ENCODE measurements around the gene ZKSCAN8.

ZKSCAN8 gene

DNA sequence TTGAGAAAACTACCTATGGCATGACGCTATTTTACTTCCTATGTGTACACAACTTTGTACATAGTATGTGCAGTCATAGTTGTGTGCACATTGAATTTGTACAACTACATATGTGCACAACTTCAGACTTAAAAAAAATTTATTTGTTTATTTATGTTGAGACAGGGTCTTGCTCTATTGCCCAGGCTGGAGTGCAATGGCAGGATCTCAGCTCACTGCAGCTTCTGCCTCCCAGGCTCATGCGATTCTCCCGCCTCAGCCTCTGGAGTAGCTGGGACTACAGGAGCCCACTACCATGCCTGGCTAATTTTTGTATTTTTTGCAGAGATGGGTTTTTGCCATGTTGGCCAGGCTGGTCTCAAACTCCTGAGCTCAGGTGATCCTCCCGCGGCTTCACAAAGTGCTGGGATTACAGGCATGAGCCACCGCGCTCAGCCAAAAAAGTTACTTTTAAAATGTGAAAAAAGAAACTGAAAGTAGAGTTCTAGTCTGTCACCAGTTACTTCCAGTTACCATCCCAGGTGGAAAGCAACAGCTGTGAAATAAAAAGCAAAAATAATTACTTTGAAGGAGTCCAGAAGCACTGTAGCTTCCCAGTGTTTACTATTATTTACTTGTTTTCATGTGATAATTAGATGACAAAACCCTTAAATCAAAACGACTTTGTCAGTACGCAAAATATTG lies 1.7 kb upstream of the ZKSCAN8 start:
- no peak for DNase-seq (ENCODE audit: low read depth)

DNA sequence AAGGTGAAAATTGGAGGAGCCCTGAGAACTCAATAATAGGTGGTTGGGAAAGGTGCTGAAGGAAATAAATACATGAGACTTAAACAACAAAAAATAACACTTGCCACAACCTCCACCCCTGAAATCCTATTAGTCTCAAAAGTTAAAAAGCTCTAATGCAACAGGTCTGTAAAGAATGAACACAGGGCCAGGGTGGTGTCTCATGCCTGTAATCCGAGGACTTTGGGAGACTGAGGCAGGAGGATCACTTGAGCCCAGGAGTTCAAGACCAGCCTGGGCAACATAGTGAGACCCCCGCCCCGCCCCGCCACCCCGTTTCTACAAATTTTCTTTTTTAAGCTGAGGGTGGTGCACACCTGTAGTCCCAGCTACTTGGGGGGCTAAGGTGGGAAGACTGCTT lies 1.1 kb upstream of the ZKSCAN8 start:
- no peak for DNase-seq (ENCODE audit: low read depth)

DNA sequence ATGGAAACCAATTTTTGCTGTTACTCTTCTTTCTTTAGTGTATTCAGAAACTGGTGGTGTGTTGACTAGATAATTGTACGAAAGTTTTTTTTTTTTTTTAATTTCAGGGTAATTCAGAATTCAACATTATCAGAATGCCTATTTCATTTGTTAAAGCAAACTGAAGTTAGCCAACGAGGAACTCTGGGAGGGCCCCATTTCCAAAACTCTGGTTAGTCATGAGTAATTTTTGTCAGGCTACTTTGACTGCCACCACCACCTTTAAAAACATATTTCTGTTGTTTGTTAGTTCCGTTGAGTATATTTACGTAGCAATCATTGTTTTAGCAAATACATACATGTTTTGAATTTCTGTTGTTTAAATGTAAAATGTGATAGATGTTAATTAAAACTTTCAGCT lies 763 bp downstream of the ZKSCAN8 start:
- DNase-seq (ENCODE audit: low read depth) = no peak

DNA sequence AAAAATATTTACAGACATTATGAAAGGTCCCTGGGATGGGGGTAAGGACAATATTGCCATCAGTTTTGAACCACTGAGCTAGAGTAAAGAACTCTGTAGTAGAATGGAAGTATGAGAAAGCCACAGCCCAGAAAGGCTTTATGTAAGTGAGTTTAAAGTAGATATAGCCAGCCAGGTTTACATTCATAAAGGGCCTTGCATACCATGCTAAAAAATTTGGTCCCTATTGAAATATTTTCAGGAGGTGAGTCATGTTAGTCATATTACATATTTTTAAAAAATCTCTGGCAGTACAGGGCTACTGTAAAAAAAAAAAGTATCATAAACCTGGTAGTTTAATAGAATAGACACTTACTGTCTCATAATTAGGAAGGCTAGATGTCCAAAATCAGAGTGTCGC lies 3.5 kb downstream of the ZKSCAN8 start:
- no peak for DNase-seq (ENCODE audit: low read depth)

DNA sequence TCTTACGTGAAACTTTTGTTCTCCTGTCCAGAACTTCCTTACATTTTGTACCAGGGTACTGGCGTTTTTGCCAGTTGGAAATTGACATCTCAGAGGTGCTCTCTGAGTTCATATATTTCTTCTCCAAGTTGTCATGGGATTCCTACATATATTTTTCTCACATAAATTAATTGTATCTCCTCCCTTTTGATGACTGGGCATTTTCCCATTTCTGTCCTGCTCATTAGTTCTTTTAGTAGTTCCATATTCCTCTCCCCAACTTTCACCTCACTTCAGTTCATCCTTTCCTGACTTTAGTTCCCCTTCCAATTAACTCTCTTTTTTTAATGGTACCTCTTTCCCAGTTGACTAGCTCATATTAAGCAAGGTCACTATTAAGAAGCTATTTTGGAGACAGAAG lies 10.8 kb downstream of the ZKSCAN8 start:
- no peak for DNase-seq (ENCODE audit: low read depth)

DNA sequence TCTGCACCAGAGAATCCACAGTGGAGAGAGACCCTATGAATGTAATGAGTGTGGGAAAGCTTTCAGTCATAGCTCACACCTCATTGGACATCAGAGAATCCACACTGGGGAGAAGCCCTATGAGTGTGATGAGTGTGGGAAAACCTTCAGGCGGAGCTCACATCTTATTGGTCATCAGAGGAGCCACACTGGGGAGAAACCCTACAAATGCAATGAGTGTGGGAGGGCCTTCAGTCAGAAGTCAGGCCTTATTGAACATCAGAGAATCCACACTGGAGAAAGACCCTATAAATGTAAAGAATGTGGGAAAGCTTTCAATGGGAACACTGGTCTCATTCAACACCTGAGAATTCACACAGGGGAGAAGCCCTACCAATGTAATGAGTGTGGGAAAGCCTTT lies 11.9 kb downstream of the ZKSCAN8 start:
- DNase-seq (ENCODE audit: low read depth) = no peak

DNA sequence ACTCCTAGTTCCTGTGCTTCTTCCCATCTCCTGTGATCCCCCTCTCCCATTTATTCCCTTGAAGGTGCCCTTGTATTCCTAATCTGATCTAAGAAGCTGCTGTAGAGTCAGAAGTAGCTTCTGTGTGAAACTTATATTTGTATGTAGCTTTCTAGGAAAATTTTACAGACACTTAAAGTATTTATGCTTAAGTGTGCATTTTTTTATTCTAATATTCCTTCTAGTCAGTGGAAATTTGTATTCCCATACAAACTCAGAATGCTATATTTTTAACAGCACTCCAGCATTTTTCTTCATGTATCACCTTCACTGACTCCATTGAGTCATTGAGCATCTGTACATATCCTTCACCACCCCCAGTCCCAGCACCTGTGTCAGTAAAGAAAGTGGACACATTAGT lies 12.7 kb downstream of the ZKSCAN8 start:
- no peak for DNase-seq (ENCODE audit: low read depth)

DNA sequence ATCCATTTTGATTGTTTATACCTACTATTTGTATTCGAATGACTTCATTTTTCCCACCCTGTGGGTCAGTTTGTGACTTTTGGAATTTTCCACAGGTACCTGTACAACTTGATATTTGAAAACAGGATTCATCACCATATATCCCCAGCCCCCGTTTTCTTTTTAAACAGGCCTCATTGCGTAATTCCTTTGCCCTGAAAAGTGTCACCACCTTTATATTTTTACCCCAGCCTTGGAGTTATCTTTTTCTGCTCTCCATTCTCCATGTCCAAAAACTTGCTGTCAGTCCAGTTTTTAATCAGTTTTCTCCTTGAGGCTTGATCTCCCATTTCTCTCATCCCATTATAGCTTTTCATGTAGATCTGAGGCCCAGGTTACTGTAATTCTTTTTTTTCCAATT lies 16.6 kb downstream of the ZKSCAN8 start:
- no peak for DNase-seq (ENCODE audit: low read depth)

DNA sequence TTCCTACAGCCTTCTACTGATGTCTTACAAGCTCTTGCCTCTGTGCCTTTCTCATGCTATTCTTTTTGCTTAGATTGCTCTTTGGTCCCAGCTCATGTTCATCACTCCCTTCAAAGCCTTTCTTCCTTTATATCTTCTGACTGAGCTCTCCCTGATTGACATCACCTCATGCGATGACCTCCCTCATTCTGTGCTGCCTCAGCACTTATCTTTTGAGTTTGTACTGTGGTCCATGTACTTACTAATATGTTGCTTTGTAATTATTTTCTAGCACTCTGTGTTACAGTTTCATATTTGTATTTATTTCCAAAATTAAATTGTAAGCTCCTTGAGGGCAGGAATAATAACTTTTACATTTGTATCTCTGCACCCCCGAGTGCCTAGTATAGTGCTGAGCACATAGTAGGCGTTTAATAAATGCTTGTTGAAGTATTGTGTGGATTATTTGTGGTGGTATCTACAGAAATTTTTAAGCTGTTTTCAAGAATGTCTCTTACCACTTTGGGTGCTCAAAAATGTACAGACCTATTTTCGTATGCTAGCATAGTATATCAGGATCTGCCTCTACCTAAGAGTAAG lies 17.4 kb downstream of the ZKSCAN8 start:
- no peak for DNase-seq (ENCODE audit: low read depth)

DNA sequence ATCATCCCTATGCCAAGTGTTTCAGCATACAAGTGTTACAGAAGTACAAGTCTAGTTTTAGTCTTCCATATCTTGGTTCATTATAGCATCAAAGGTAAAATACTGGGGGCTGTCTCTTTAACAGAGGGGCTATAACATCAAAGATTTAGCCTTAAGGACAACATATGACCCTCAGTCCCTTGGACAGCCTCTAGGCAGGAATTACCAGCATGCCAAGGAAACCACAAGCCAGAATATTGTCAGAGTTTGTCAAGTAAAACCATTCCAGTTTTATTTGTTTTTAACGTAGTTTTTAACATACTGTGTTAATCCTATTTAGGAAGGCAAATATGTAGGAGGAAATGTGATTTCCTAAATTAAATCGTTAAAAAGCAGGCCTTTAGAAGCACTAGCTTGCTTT lies 18.6 kb downstream of the ZKSCAN8 start:
- no peak for DNase-seq (ENCODE audit: low read depth)

DNA sequence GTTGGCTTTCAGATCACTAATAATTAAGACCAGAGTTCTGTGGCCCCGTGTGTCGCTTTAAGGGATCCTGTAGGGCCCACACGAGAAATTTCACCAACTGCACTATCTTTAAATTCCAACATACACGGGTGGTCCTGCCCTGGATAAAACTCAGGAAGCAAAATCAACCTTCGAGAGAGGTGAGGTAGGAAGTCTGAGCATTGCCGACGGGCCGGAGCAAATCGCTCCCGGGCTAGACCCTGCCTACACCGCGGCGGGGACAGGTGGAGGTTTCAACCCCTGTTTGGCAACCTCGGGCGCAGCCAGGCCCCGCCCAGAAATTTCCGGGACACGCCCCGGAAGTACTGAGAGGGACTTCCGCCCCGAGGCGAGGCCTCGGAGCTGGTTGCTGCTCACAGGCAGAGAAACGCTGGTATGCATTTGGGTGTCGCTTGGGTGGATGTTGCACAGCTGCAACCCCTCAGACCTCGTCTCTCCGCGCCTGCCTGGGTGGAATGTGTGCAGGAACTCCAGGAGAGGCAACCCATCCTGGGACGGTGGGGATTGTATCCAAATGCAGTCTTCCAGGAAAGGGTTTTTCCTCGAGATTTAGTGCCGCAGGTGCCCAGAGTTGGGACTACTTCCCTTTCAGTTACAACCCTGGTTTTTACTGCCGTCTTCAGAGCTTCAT lies 19.9 kb downstream of the ZKSCAN8 start:
- peak; percentile 83 for DNase-seq (ENCODE audit: low read depth)

DNA sequence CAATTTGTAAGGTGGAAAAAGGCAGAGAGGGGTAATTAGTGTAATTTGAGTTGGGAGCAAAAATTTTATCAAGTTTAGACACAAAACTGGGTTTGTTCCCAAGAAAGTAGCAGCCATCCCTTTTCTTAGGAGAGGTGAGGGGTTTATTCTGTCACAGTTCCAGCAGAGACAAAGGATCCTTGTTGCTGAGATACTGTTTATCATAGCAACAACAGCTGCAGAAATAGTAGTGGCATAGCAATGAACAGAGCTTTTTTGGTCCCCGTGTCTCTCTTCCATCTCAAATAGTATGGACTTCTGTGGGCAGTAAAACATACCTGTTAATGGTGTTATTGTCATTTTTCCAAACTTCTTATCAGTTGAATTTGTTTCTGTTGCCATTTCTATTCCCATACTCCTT lies 23.9 kb downstream of the ZKSCAN8 start:
- no peak for DNase-seq (ENCODE audit: low read depth)

DNA sequence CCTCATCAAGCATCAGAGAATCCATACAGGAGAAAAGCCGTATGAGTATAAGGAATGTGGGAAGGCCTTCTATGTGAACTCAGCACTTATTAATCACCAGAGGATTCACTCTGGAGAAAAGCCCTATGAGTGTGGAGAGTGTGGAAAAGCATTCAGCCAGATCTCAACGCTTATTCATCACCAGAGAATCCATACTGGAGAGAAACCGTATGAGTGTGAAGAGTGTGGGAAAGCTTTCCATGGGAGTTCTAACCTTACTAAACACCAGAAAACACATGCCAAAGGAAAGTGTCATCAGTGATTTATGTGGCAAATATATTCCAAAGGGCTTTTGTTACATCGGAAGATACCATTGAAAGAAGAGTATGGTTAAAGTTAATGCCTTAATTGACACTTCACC lies 25.4 kb downstream of the ZKSCAN8 start:
- DNase-seq (ENCODE audit: low read depth) = no peak

DNA sequence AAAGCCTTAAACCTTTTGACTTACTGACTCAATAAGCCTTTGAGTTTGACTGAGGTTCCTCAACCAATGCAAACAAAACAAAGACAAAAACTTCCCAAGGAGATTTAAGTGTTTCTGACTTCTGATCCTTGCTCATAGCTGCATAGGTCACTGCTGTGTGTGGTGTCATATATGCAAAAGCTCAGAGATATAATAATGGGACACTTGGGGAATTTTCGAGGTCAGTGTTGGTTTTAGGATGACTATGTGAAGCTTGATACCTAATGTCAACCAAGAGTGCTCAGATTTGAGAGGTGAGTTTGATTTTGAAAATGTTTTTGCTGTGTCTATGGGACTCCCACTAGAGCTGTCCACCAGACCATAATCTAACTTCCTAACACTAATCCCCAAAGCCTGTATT lies 26.2 kb downstream of the ZKSCAN8 start:
- DNase-seq (ENCODE audit: low read depth) = no peak

DNA sequence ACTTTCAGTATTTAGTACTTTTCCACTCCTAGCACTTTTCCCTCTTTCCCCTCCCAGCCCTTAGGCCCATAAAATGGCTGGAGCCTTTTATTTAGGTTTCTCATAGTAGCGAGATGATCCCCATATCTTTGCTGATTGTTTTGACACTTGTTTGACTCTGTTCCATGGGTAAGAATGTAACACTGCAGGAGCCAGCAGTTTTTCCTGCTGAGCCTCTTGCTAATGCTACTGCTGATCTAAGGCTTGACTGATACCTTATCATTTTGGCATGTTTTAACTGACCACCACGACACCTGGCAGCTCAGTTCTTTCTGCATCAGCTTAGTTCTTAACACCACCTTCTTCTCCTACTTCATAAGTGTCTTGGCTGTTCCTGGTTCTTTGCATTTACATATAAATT lies 29.6 kb downstream of the ZKSCAN8 start:
- no peak for DNase-seq (ENCODE audit: low read depth)

DNA sequence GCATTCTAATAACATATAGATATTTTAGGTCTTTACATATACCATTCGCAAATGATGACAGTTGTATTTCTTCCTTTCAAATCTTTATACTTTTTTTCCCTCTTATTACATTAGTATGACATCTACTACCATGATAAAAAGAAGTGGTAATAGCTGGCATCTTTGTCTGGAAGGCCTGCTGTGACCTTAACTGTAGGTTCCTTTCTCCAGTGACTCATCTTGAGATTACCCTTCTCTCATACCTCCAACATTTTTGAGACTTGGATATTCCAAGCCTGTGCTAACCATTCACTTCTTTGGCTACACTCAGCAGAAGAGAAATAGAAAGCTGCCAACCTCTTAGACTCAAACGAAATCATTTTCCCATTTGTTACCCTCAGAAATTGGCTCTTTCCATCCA lies 30.3 kb downstream of the ZKSCAN8 start:
- no peak for DNase-seq (ENCODE audit: low read depth)

DNA sequence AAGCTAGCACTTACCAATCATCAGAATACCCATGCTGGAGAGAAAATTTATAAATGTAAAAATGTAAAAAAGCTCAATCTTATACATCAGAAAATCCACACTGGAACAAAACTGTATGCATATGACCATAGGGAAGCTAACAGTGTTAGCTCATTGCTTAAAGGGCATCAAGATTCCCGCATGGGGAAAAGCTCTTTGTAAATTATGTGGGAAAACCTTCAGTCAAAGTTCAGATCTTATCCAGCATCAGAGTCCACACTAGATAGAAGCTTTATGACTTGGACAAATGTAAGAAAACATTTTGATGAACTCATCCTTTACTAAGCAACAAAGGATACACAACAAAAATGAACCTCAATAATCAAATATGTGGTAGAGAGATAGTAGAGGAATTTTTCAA lies 34.7 kb downstream of the ZKSCAN8 start:
- DNase-seq (ENCODE audit: low read depth) = no peak

DNA sequence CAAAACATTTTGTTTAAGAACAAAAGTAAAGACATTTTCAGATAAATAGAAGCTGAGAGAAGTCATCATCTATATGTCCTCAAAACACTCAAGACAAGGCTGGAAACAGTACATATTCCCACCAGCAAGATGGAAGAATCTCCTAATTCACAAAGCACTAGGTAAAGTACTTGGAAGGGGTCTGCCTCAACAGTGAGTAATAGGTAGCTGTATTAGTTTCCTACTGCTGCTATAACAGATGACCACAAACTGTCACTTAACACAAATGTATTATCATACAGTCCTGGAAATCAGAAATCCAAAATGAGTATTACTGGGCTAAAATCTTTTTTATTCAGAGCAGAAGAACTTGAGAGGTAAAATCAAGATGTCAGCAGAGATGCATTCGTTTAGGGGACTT lies 40.6 kb downstream of the ZKSCAN8 start:
- no peak for DNase-seq (ENCODE audit: low read depth)

DNA sequence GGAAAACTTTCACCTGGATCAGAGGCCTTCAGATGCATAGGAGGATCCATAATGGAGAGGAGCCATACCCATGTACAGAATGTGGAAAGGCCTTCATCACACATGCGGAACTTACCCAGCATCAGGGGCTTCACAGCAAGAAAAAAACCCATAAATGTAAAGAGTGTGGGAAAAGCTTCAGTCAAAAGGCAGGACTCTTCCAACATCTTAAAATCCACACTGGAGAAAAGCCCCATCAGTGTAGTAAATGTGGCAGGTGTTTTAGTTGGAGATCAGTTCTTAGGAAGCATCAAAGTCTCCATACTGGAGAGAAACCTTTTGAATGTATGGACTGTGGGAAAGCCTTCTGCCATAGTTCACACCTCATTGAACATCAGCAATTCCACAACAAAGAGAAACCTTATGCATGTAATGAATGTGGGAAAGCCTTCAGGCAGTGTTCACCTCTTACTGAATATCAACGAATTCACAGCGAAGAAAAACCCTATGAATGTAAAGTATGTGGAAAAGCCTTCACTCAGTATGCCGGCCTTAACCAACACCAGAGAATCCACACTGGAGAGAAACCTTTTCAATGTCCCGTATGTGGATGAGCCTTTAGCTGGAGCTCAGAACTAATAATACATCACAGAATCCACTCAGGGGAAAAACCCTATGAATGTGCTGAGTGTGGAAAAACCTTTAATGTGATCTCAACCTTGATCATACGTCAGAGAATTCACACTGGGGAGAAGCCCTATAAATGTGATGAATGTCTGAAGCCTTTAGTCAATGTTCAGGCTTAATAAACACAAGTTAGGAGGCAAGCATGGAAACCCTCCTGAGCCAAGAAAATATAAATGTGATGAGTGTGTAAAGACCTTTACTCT lies 46.7 kb downstream of the ZKSCAN8 start:
- no peak for DNase-seq (ENCODE audit: low read depth)

DNA sequence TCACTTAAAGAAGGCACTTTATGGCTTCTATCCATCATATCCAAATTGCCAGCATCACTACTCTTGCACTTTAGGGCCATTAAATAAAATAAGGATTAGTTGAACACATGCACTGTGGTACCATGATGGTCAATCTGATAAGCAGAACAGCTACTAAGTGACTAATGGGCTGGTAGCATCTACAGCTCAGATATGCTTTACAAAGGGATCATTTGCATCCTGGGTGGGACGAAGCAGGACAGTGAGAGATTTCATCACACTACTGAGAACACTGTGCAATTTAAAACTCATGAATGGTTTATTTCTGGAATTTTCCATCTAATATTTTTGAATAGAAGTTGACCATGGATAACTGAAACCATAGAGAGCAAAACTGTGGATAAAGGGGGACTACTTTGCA lies 58.3 kb downstream of the ZKSCAN8 start:
- no peak for DNase-seq (ENCODE audit: low read depth)

DNA sequence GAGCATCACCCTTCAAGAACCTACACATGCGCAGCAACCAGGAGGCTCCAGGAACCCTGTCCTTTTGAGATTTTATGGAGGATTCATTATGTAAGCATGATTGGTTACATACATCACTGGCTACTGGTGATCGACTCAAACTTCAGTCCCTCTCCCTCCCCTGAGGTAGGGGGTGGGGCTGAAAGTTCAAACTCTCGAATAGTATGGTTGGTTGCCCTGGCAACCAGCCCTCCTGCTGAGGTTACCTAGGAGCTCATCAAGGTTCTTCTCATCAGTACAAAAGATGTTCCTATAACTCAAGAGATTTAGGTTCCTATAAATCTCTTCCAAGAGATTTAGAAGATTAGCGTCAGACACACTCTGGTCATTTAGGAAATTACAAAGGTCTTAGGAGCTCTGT lies 61.5 kb downstream of the ZKSCAN8 start:
- DNase-seq (ENCODE audit: low read depth) = no peak

DNA sequence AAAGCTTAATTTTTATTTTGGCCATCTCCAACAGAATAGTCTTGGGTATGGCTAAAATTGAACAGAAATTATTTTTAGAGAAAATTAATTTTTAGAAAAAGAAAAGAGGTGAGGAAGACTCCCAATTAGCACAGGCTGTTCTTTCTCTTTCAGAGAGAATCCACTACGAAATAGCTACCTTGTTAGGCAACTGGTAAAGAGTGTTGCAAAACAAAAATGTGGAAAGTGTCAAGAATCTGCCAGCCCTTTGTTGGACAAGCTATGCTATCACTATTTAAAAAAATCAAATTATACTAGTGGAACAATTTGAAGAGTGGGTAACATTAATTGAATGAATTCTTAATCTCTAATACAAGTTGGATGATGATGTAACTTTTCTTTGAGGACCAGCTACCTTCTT lies 64.2 kb downstream of the ZKSCAN8 start:
- DNase-seq (ENCODE audit: low read depth) = no peak

DNA sequence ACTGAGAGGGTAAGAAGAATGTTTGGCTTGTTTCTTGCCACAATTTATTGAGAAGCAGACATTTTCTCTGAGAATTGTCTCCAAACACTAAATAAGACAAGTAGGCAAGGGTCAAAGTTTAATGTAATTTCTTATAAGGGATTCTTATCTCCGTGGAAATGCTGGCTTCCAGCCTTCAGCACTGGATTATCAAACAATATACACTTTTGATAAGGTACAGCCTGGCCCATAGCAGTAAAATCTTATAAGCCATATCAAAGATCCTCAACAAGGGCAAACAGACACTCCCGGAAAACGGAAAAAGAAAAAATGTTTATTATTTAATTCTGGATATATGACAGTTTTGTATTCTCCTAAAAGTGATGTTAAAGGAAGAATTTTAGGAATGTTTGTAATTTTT lies 64.8 kb downstream of the ZKSCAN8 start:
- DNase-seq (ENCODE audit: low read depth) = no peak

Data from activated T-cell treated with anti-CD3 and anti-CD28 coated beads for 48 hours (primary cell).